ENCODE measurements around the gene DCAF7. TPM values are rescaled to one million over a fixed set of nuclear protein-coding genes. Genes with fewer than 3 reads are reported as not detected.

DCAF7 gene
- total and polyA plus RNA-seq, 7 donors: 10.6 to 30.2 (median 25.1) TPM

DNA sequence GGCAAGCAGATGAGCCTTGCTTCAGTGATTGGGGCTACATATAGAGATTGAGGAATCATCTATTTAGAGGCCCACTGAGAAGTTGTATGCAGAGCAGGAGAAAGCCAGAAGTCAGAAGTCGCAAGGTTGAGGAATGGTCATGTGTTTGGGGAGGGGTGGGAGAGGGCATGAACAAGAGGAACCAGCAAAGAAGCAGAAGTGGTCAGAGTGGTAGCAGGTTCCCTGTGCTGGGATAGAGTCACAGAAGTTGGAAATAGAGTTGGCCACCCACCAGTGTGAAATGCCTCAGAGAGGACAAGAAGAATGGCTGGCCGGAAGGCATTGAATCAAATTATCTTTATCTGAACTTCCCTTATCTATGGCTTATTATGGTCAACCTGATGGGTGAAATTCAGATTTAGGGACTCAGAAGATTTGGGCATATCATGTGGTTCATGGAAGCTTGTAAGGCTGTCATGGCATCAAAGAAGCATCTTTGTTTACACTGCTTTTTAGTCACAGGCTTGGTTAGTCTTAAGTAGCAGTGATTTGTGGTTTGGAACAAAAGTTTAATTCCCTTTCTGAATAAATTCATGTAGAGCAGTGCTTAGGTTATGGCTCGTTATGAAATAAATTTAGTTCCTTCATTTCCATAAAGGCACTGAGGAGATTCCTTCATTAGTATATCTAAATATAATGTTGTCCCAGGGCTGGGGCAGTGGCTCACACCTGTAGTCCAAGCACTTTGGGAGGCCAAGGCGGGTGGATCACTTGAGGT is 91.6 kb downstream of the DCAF7 start:
- DNase-seq (no peak), ATAC-seq (peak in 3 of 4 donors; percentile 15 to 65 (median 52))
- no peaks in the 10 kb centered on the region for H3K9me3 ChIP-seq
- intact Hi-C loops (cut with DNase I): no loop called here
- H3K4me3 ChIP-seq: no peak overlapping the region
- H3K27ac ChIP-seq: no peak overlapping the region
- peaks cover 0 to 44% of the 10 kb centered on the region in 2 donors for H3K36me3 ChIP-seq (ENCODE audit: insufficient read depth in 1 of 2, low read depth in 1 of 2)
- H3K4me1 ChIP-seq: peaks cover 22% of the 10 kb centered on the region
- H3K27me3 ChIP-seq (ENCODE audit: insufficient read depth in 3 of 3, low read length in 2 of 3): no peaks in the 10 kb centered on the region
- WGBS, 3 donors: 70 to 80% (median 74%) methylated on average over 4 of the region's 4 CpGs
- TF ChIP-seq, protein P1, sequence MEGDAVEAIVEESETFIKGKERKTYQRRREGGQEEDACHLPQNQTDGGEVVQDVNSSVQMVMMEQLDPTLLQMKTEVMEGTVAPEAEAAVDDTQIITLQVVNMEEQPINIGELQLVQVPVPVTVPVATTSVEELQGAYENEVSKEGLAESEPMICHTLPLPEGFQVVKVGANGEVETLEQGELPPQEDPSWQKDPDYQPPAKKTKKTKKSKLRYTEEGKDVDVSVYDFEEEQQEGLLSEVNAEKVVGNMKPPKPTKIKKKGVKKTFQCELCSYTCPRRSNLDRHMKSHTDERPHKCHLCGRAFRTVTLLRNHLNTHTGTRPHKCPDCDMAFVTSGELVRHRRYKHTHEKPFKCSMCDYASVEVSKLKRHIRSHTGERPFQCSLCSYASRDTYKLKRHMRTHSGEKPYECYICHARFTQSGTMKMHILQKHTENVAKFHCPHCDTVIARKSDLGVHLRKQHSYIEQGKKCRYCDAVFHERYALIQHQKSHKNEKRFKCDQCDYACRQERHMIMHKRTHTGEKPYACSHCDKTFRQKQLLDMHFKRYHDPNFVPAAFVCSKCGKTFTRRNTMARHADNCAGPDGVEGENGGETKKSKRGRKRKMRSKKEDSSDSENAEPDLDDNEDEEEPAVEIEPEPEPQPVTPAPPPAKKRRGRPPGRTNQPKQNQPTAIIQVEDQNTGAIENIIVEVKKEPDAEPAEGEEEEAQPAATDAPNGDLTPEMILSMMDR (IDR thresholded peaks at IDR 0.05): no peak

Other genes starting within 250 kb of the DCAF7 start
- 1 to 10 TPM; 1.5 to 4.2 (median 2.5) TPM for gene CYB561, start 104.2 kb upstream of the DCAF7 start, total RNA-seq
- gene CYB561, start 104.2 kb upstream of the DCAF7 start, polyA plus RNA-seq: 1 to 10 TPM; 1.7 to 3.9 (median 2.9) TPM
- 10 to 100 TPM in 1 of 4 donors, 1 to 10 TPM in 3; 2.0 to 12.5 (median 4.5) TPM for gene ACE, start 73.4 kb upstream of the DCAF7 start, total RNA-seq
- gene ACE, start 73.4 kb upstream of the DCAF7 start, polyA plus RNA-seq: 1 to 10 TPM in 2 of 3 donors, under 1 TPM in 1; 0.82 to 1.9 (median 1.8) TPM
- gene KCNH6, start 27.1 kb upstream of the DCAF7 start, total RNA-seq: not detected
- not detected for gene KCNH6, start 27.1 kb upstream of the DCAF7 start, polyA plus RNA-seq
- gene TACO1, start 50.4 kb downstream of the DCAF7 start, total RNA-seq: 10 to 100 TPM; 28.6 to 45.5 (median 41.5) TPM
- 10 to 100 TPM; 41.0 to 49.5 (median 48.7) TPM for gene TACO1, start 50.4 kb downstream of the DCAF7 start, polyA plus RNA-seq
- gene MAP3K3, start 71.9 kb downstream of the DCAF7 start, total RNA-seq: 10 to 100 TPM; 19.7 to 27.4 (median 24.7) TPM
- 10 to 100 TPM in 2 of 3 donors, 1 to 10 TPM in 1; 8.3 to 22.1 (median 12.6) TPM for gene MAP3K3, start 71.9 kb downstream of the DCAF7 start, polyA plus RNA-seq
- gene LIMD2, start 149.6 kb downstream of the DCAF7 start, total RNA-seq: 1 to 10 TPM; 2.1 to 4.4 (median 2.8) TPM
- 1 to 10 TPM in 2 of 3 donors, under 1 TPM in 1; 0.95 to 2.7 (median 2.2) TPM for gene LIMD2, start 149.6 kb downstream of the DCAF7 start, polyA plus RNA-seq
- 10 to 100 TPM in 1 of 4 donors, 1 to 10 TPM in 3; 6.7 to 14.9 (median 8.3) TPM for gene STRADA, start 191.3 kb downstream of the DCAF7 start, total RNA-seq
- 10 to 100 TPM in 2 of 3 donors, 1 to 10 TPM in 1; 8.8 to 14.6 (median 12.5) TPM for gene STRADA, start 191.3 kb downstream of the DCAF7 start, polyA plus RNA-seq
- 100 to 1,000 TPM in 3 of 4 donors, 10 to 100 TPM in 1; 67.4 to 138 (median 114) TPM for gene CCDC47, start 223.1 kb downstream of the DCAF7 start, total RNA-seq
- gene CCDC47, start 223.1 kb downstream of the DCAF7 start, polyA plus RNA-seq: 100 to 1,000 TPM in 2 of 3 donors, 10 to 100 TPM in 1; 61.7 to 137 (median 125) TPM
- 10 to 100 TPM; 47.4 to 91.0 (median 73.9) TPM for gene DDX42, start 223.7 kb downstream of the DCAF7 start, total RNA-seq
- 10 to 100 TPM; 46.3 to 56.0 (median 55.8) TPM for gene DDX42, start 223.7 kb downstream of the DCAF7 start, polyA plus RNA-seq